PC-3 (cell line): ENCODE data around the gene PRH2.

Experiments used
- CTCF ChIP-seq: fragments of 300-600 bp; sonication (generic); conservative IDR thresholded peaks from 2 replicates; pipeline ENCODE4 v1.5.1; 2017; ENCODE audit warnings: antibody characterized with exemption, low read depth, mild to moderate bottlenecking, low read length
- EZH2 ChIP-seq: fragments of 300-600 bp; sonication (generic); IDR thresholded peaks from one replicate; pipeline ENCODE4 v1.6.1; 2017; ENCODE audit warnings: antibody characterized with exemption, mild to moderate bottlenecking, low read length; ENCODE audit not compliant: unreplicated experiment
- EZH2phosphoT487 ChIP-seq: fragments of 300-600 bp; sonication (generic); IDR thresholded peaks from 2 replicates; pipeline ENCODE4 v1.6.1; 2018; ENCODE audit warnings: mild to moderate bottlenecking, antibody characterized with exemption, low read length, borderline replicate concordance

- TF ChIP-seq CTCF, result no peak
- no peak for TF ChIP-seq EZH2phosphoT487
- no peak for TF ChIP-seq EZH2
Measured at GRCh38 chr12:10939163-10939562, 10.1 kb downstream of the PRH2 start, which contains the start of gene TAS2R14.
